HG02943 (cell line): ENCODE results near the gene ACOX2.

ENCODE experiments used
- ATAC-seq: cut with Tn5 transposase; IDR thresholded peaks from one replicate; pipeline ENCODE4 v1.9.1; 2021; ENCODE audit warnings: mild to moderate bottlenecking, low read depth, moderate library complexity; ENCODE audit not compliant: unreplicated experiment

The ACOX2 gene

DNA sequence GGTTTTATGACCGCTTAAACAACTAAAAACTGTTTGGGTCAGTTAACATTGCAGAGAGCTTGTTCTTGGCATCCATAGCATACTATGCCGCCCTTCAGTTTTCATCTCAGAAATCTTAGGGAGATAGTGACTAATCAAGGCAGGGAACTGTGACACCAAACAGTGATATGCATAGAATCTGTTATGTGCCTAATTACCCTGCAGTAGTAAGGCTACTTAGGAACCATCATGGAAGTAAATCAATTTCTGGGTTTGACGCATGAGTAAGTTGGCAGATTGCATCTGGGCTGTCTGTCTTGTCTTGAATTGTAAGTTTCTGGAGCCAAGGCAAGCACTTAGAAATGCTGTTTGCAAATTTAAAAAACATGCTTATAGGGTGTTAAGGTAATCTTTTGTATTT is 22.6 kb downstream of the ACOX2 start:
- no peak for ATAC-seq

GRCh38 chr3:58508437-58508836 is 28.6 kb downstream of the ACOX2 start:
- no peak for ATAC-seq

DNA sequence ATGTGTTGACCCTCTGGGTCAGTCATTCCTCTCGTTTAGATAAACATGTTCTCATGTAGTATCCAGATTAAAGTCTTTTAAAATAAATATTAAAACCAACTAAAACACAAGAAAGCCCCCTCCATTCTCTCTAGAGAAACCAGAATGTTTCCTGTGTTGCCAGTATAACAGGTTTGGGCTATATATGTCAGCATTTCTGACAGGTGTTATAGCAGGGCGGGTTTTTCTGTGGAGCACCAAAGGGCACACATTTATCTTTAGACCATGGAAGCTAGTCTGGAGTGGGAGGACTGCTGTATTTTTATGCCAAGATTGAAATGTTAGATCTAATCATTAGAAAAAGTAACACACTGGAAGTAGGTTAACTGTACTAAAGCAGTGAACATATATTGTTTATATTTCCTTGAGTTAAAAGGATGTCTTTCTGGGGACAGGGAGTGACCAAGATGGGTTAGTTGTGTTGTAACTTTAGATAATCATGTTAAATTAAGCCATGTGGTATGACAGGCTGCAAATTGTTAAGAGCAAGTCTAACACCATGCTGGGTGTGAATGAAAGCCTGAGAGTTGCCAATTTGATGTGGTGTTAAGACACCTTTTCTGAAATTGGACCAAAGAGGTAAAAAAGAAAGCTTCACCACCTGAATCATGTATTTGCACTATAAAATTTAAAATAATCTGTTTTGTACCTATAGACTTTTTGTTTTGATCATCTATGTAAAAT is 29.5 kb downstream of the ACOX2 start:
- ATAC-seq: no peak

- ATAC-seq: no peak
Measured at GRCh38 chr3:58502872-58503271, 34.1 kb downstream of the ACOX2 start.

DNA sequence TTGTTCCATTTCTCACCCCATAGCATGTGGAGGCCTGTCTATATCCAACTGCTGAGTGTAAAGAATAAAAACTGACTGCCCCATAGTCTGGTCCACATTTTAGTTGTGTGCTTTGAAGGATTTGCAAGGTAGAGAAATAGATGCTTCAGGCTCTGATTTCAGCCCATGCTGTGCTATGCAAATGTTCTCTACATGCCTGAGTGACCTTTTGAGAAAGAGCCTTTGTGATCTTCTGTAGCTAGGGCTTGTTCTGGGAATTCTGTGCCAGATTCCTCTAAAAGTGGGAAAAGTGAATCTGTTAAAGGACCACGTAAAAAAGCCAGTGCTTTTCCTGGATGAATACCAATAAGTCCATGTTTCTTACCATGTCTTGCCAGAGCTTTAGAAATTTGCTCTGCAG is 39.9 kb downstream of the ACOX2 start:
- no peak for ATAC-seq

DNA sequence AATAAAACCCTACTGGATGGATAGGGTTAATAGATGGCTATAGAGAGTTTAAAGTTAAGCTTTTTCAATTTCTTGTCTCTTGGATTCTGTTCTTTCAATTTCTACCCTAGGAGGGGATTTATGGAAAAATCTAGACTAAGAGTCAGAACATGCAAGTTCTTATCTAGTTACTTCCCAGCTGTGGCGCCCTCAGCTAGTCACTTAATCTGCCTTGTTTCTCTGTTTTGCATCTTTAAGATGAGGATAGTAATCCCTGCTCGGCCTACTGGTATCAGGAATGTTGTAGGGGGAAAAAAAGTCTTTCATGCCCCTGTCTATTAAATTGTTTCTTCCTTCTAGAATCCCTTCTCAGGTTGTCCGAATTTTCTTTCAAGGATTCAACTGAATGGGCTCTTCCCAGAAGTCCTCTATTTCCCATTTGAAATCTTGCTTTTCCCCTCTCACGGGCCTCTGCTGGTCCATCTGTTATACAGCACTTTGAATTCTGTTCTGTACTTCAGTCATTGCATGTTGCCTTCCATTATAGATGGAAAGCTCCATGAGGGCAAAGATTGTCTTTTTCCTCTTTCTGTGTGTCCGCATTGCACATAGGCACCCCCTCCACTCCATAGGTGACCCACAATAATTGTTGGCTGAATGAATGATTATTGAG is 40.7 kb downstream of the ACOX2 start:
- ATAC-seq: no peak

DNA sequence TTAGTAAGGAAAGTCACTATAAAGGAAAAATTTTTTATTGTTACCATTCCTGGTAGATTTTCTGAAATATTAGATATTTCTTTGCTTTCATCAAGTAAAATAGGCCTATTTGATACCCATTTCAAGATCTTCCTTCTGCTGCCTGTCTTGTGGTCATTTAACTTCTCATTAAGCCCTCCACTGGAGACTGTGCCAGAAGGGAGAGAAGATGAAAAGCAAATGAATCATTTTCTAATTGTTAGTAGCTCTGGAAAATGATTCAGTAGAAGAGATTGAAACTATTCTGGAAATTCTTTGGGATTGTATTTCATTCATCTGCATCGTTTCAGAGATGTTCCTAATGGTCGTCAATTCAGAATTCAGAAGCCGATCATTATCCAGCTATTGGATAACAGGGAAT is 41.9 kb downstream of the ACOX2 start:
- ATAC-seq: no peak

DNA sequence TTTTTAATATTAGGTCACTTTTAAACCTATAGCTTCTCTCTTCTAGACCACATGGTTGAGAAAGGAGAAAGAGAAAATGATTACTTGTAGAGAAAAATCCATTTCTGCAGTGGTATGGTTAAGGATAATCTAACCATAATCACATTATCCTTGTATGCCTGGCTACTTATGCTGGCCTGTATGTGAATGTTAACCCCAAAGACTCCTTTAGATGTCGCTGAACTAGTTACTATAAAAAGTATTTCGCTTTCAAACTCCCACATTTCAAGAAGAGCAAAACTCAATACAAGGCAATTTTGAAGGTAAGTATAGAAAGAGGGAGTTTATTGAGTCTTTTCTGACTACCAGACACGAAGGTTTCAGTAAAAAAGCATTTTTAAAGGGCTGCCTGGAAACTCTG is 42.9 kb downstream of the ACOX2 start:
- no peak for ATAC-seq

DNA sequence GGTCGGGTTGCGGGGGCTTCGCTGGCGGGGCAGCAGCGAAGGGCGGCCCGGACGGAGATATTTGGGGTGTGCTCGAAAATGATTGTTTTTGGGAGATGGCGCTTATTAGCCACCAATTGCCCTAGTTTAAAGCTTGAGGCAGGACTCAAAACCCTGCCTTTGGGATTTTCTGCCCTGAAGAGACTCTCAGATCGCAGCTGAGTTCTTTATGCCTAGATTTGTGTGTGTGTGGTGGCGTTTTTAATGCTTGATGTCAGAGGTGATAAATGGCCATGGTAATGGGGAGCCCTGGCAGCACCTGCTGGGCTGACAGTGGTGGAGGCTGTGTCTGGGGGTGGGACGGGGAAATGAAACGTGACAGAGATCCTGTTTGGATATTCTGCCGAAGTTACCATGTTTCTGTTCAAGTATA is 44.5 kb downstream of the ACOX2 start:
- peak; percentile 17 for ATAC-seq

GRCh38 chr3:58491506-58492402 is 45.2 kb downstream of the ACOX2 start, which contains the start of gene KCTD6:
TSS of gene KCTD6 (plus strand) at chr3:58492096. CDS start at chr3:58498756, 6,660 bp downstream.
- ATAC-seq: peak; percentile 76

DNA sequence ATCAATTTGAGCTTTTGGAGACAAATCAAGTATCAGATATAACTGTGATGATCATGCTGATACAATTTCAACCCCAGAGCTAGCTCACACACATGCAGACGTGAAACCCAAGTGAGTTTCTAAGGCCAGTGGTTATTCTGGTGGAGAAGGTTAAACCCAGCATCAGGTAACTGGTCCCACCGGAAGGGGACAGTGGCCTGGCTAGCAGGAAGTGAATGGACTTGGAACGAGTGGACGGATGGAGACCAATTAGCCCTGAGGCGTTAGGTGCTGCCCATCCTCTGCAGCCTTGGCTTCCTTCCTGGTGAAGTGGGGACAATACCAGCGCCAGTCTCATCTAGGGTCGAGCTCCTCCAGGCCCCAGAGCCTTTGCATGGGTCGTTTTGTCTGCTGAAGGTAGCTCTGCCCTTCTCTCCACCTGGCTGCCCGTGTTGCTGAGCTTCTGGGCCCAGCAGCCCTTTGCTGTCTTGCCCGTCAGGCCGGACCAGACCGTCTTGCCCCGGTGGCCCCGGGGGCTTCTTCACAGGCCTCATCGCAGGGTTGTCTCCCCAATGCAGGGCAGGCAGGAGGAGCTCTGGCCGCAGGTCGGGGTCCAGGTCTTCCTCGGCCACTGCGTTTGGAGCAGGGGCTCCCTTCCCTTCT is 46.0 kb downstream of the ACOX2 start:
- no peak for ATAC-seq

DNA sequence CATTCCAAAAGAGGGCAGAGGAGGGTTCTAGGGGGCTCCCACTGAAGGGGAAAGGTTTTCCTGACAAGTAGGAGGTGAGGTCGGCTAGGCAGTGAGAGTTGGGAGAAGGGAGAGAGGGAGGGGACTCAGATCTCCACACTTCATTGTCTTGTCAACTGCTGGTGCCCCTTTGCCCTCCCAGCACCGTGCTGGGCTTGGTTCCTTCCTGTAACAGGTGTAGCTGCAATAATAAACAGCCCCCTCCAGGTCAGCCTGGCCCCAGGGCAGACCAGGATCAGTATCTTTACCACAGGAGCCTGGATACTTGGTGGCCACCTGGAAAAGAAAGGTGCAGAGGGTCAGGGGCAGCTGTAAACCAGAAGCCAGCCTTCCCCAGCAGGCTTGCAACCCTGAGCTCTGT is 48.0 kb downstream of the ACOX2 start:
- no peak for ATAC-seq

- ATAC-seq: no peak
Measured at GRCh38 chr3:58487140-58487886, 49.7 kb downstream of the ACOX2 start.

GRCh38 chr3:58485801-58486435 is 51.1 kb downstream of the ACOX2 start:
- ATAC-seq: no peak

- ATAC-seq: no peak
Measured at GRCh38 chr3:58484722-58485069, 52.3 kb downstream of the ACOX2 start.

- ATAC-seq: no peak
Measured at GRCh38 chr3:58484045-58484721, 52.8 kb downstream of the ACOX2 start.

DNA sequence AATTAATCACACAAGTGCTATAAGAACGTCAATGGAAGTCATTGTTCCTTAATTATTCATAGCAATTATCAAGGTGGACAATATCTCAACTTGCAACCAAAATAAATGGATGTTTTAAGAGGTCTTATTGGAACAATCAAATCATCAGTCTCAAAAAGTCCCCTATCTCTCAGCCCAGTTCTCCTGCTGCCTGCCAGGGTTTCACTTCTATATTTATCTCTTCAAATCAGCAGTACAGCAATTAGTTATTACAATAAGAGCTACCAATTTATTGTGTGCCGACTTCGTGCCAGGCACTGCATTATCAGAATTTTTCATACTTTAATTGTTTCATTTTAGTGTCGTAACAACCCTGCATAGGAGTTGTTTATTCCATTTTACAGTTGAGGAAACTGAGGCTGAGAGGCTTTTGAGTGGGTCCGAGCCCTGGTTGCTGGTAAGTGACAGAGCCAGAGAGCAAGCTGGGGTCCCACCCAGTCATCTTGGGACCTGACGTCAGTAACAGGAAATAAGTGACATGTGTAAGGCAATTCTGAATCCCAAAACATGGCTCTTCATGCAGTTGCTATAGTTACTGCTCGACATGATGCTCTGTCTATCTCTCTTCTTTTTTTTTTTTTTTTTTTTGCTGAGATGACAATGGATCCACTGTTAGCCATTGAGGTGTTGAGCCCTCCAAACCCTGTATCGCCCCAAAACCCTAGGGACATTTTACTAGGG is 53.9 kb downstream of the ACOX2 start:
- no peak for ATAC-seq

DNA sequence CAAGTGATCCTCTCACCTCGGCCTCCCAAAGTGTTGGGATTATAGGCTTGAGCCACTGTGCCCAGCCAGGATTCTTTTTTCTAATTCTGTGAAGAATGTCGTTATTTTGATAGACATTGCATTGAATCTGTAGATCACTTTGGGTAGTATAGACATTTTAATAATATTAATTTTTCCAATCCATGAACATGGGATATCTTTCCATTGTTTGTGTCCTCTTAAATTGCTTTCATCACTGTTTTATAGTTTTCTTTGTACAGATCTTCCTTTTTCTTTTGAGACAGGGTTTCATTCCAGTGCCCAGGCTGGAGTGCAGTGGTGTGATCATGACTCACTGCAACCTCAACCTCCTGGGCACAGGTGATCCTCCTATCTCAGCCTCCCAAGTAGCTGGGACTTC is 56.7 kb downstream of the ACOX2 start:
- no peak for ATAC-seq
